GM18873 (cell line): ENCODE measurements around the gene RAB5B.
"Not testable (repeated sequence)": the region's sequence is repeated elsewhere in the genome, so short reads cannot be mapped to it uniquely, and the experiment has no call there.

ENCODE experiments used
- ATAC-seq: cut with Tn5 transposase; IDR thresholded peaks from one replicate; pipeline ENCODE4 v1.9.1; 2021; ENCODE audit warnings: mild to moderate bottlenecking, moderate library complexity, moderate number of reproducible peaks; ENCODE audit not compliant: unreplicated experiment, low FRiP score

RAB5B gene

GRCh38 chr12:56011509-56012090 is 37.7 kb downstream of the RAB5B start:
- no peak for ATAC-seq

GRCh38 chr12:56013482-56013881 is 39.6 kb downstream of the RAB5B start:
- ATAC-seq, result no peak

GRCh38 chr12:56014205-56014604 is 40.3 kb downstream of the RAB5B start:
- no peak for ATAC-seq

GRCh38 chr12:56017181-56017580 is 43.3 kb downstream of the RAB5B start:
- no peak for ATAC-seq

- no peak for ATAC-seq
Observed at GRCh38 chr12:56018356-56018755, 44.5 kb downstream of the RAB5B start.

GRCh38 chr12:56020423-56021184 is 46.7 kb downstream of the RAB5B start, which contains the start of gene IKZF4:
TSS of gene IKZF4 (plus strand) at chr12:56021043. CDS start at chr12:56021494, 451 bp downstream.
- no peak for ATAC-seq

- ATAC-seq, result no peak
Observed at GRCh38 chr12:56021889-56022497, 48.1 kb downstream of the RAB5B start.

- no peak for ATAC-seq
Observed at GRCh38 chr12:56028511-56029165, 54.8 kb downstream of the RAB5B start.

GRCh38 chr12:56029166-56029519 is 55.3 kb downstream of the RAB5B start:
- no peak for ATAC-seq

- no peak for ATAC-seq
Observed at GRCh38 chr12:56029666-56030293, 55.9 kb downstream of the RAB5B start.

GRCh38 chr12:56031987-56032386 is 58.1 kb downstream of the RAB5B start:
- no peak for ATAC-seq

GRCh38 chr12:56034586-56035332 is 60.9 kb downstream of the RAB5B start:
- ATAC-seq, result no peak

- no peak for ATAC-seq
Observed at GRCh38 chr12:56037161-56037560, 63.3 kb downstream of the RAB5B start.

- no peak for ATAC-seq
Observed at GRCh38 chr12:56038022-56038655, 64.3 kb downstream of the RAB5B start.

GRCh38 chr12:56040151-56040550 is 66.3 kb downstream of the RAB5B start:
- no peak for ATAC-seq

- no peak for ATAC-seq
Observed at GRCh38 chr12:56040963-56041551, 67.2 kb downstream of the RAB5B start.

GRCh38 chr12:56041552-56042429 is 67.9 kb downstream of the RAB5B start, which contains the start of gene RPS26:
TSS of gene RPS26 (plus strand) at chr12:56041918. CDS start at chr12:56042167, 249 bp downstream.
- peak; percentile 90 for ATAC-seq

- ATAC-seq, result not testable (repeated sequence)
Observed at GRCh38 chr12:56042430-56042813, 68.5 kb downstream of the RAB5B start.
